Activated T-helper 1 cell treated with anti-CD3 and anti-CD28 coated beads, Interleukin-12 subunit alpha, Interleukin-12 subunit beta, Interleukin-2, Interleukin-4 antibody, amounts not matched to agents 30 ng/mL and 10 ng/mL and 1 ng/mL, durations not matched to agents 14 hours and 24 hours and 36 hours (primary cell): Measurements from ENCODE around the gene TMEM125. TPM values are rescaled to one million over a fixed set of nuclear protein-coding genes. Genes with fewer than 3 reads are reported as not detected.

ENCODE experiments used
- DNase-seq: peaks from one replicate; pipeline ENCODE4 v3.0.0; 2021; ENCODE audit warnings: low spot score
- H3K27ac Mint-ChIP-seq: one replicate; pipeline ENCODE4 v1.8.0; 2021; ENCODE audit warnings: mild to moderate bottlenecking, mixed read lengths
- H3K27me3 Mint-ChIP-seq: one replicate; pipeline ENCODE4 v1.8.0; 2022; ENCODE audit warnings: mild to moderate bottlenecking, moderate library complexity, mixed read lengths; ENCODE audit not compliant: insufficient read depth
- H3K36me3 Mint-ChIP-seq: one replicate; pipeline ENCODE4 v1.8.0; 2021; ENCODE audit warnings: low read depth, mixed read lengths
- H3K4me1 Mint-ChIP-seq: one replicate; pipeline ENCODE4 v1.8.0; 2021; ENCODE audit warnings: low read depth, mixed read lengths
- H3K4me3 Mint-ChIP-seq: one replicate; pipeline ENCODE4 v1.8.0; 2021; ENCODE audit warnings: mild to moderate bottlenecking, moderate library complexity, mixed read lengths
- H3K9me3 Mint-ChIP-seq: one replicate; pipeline ENCODE4 v1.8.0; 2021; ENCODE audit warnings: mixed read lengths
- intact Hi-C: fragments of 100-400 bp; cut with micrococcal nuclease; formaldehyde crosslinking; loops from one replicate; pipeline ENCODE4 v1.15.1; 2024
- total RNA-seq: library from RNA; stranded (reverse); gene quantifications from 2 replicates; pipeline ENCODE4 v1.2.3, GENCODE V29; 2022

Gene TMEM125
- not detected in 2 replicates for total RNA-seq

- peaks cover 25% of the 10 kb centered on the region for H3K4me1 Mint-ChIP-seq
- peaks cover 5% of the 10 kb centered on the region for H3K9me3 Mint-ChIP-seq
- H3K36me3 Mint-ChIP-seq = peaks cover 5% of the 10 kb centered on the region
- no peak for DNase-seq
- H3K27me3 Mint-ChIP-seq = peaks cover 17% of the 10 kb centered on the region
- H3K4me3 Mint-ChIP-seq = no peak within 1 kb of the TSS
- no peak within 1 kb of the TSS for H3K27ac Mint-ChIP-seq
- intact Hi-C loops = loop anchor here (5.0 kb wide), 1 partner anchor 98 kb away; the partner anchor contains the start of gene ELOVL1
Measured at GRCh38 chr1:43269627-43270375, at the start of gene TMEM125. TSS of gene TMEM125 (plus strand) at chr1:43269983. CDS start at chr1:43272723, 2,740 bp downstream.

- no peak overlapping the region for H3K4me3 Mint-ChIP-seq
- peaks cover 7% of the 10 kb centered on the region for H3K27me3 Mint-ChIP-seq
- H3K9me3 Mint-ChIP-seq = no peaks in the 10 kb centered on the region
- H3K4me1 Mint-ChIP-seq = peaks cover 5% of the 10 kb centered on the region
- DNase-seq = no peak
- H3K27ac Mint-ChIP-seq = no peak overlapping the region
- intact Hi-C loops = loop anchor here (10.0 kb wide), 1 partner anchor 294 kb away; no protein-coding TSS in a partner anchor
- H3K36me3 Mint-ChIP-seq = no peaks in the 10 kb centered on the region
Measured at GRCh38 chr1:43220905-43221778, 48.6 kb upstream of the TMEM125 start.

- no peak for DNase-seq
- no peaks in the 10 kb centered on the region for H3K9me3 Mint-ChIP-seq
- no peaks in the 10 kb centered on the region for H3K36me3 Mint-ChIP-seq
- intact Hi-C loops = loop anchor here (10.0 kb wide), 1 partner anchor 293 kb away; no protein-coding TSS in a partner anchor
- H3K4me1 Mint-ChIP-seq = peaks cover 5% of the 10 kb centered on the region
- H3K27me3 Mint-ChIP-seq = peaks cover 7% of the 10 kb centered on the region
- no peak overlapping the region for H3K4me3 Mint-ChIP-seq
- H3K27ac Mint-ChIP-seq = no peak overlapping the region
Measured at GRCh38 chr1:43221797-43222196, 48.0 kb upstream of the TMEM125 start.

- Mint-ChIP-seq H3K27ac (no peak overlapping the region), H3K36me3 (no peaks in the 10 kb centered on the region), H3K9me3 (no peaks in the 10 kb centered on the region), H3K4me1 (peaks cover 5% of the 10 kb centered on the region), H3K27me3 (peaks cover 5% of the 10 kb centered on the region), H3K4me3 (no peak overlapping the region)
- intact Hi-C loops = loop anchor here (10.0 kb wide), 1 partner anchor 292 kb away; no protein-coding TSS in a partner anchor
- DNase-seq = no peak
Measured at GRCh38 chr1:43222879-43223278, 46.9 kb upstream of the TMEM125 start.

- Mint-ChIP-seq H3K4me1 (peaks cover 5% of the 10 kb centered on the region), H3K27ac (no peak overlapping the region), H3K27me3 (peaks cover 2% of the 10 kb centered on the region), H3K36me3 (no peaks in the 10 kb centered on the region), H3K9me3 (no peaks in the 10 kb centered on the region), H3K4me3 (no peak overlapping the region)
- intact Hi-C loops = loop anchor here (10.0 kb wide), 1 partner anchor 290 kb away; no protein-coding TSS in a partner anchor
- DNase-seq = no peak
Measured at GRCh38 chr1:43225168-43225567, 44.6 kb upstream of the TMEM125 start.

- peak; percentile 67 for DNase-seq
- Mint-ChIP-seq H3K27me3 (peaks cover 6% of the 10 kb centered on the region), H3K4me1 (no peaks in the 10 kb centered on the region), H3K4me3 (no peak overlapping the region), H3K9me3 (no peaks in the 10 kb centered on the region), H3K36me3 (no peaks in the 10 kb centered on the region), H3K27ac (no peak overlapping the region)
- intact Hi-C loops = loop anchor here (1.0 to 10.0 kb wide), 6 partner anchors 131 to 708 kb away; partner anchors contain the start of genes CDC20, ELOVL1, MED8 and SZT2
Measured at GRCh38 chr1:43227143-43227764, 42.5 kb upstream of the TMEM125 start.

- peaks cover 8% of the 10 kb centered on the region for H3K27me3 Mint-ChIP-seq
- no peaks in the 10 kb centered on the region for H3K9me3 Mint-ChIP-seq
- no peaks in the 10 kb centered on the region for H3K4me1 Mint-ChIP-seq
- DNase-seq = no peak
- H3K27ac Mint-ChIP-seq = no peak overlapping the region
- intact Hi-C loops = loop anchor here (10.0 kb wide), 1 partner anchor 285 kb away; no protein-coding TSS in a partner anchor
- no peak overlapping the region for H3K4me3 Mint-ChIP-seq
- no peaks in the 10 kb centered on the region for H3K36me3 Mint-ChIP-seq
Measured at GRCh38 chr1:43229826-43230780, 39.7 kb upstream of the TMEM125 start.

- DNase-seq = no peak
- no peaks in the 10 kb centered on the region for H3K4me1 Mint-ChIP-seq
- H3K4me3 Mint-ChIP-seq = no peak overlapping the region
- H3K27me3 Mint-ChIP-seq = peaks cover 8% of the 10 kb centered on the region
- H3K9me3 Mint-ChIP-seq = no peaks in the 10 kb centered on the region
- H3K27ac Mint-ChIP-seq = no peak overlapping the region
- intact Hi-C loops = no loop called here
- H3K36me3 Mint-ChIP-seq = no peaks in the 10 kb centered on the region
Measured at GRCh38 chr1:43232074-43232473, 37.7 kb upstream of the TMEM125 start.

GRCh38 chr1:43232482-43232881 is 37.3 kb upstream of the TMEM125 start:
- no peaks in the 10 kb centered on the region for H3K9me3 Mint-ChIP-seq
- no peak for DNase-seq
- H3K4me3 Mint-ChIP-seq = no peak overlapping the region
- no peak overlapping the region for H3K27ac Mint-ChIP-seq
- H3K27me3 Mint-ChIP-seq = peaks cover 8% of the 10 kb centered on the region
- no peaks in the 10 kb centered on the region for H3K4me1 Mint-ChIP-seq
- H3K36me3 Mint-ChIP-seq = no peaks in the 10 kb centered on the region
- intact Hi-C loops = no loop called here

GRCh38 chr1:43233631-43234030 is 36.2 kb upstream of the TMEM125 start:
- intact Hi-C loops = no loop called here
- DNase-seq = no peak
- Mint-ChIP-seq H3K4me3 (no peak overlapping the region), H3K9me3 (no peaks in the 10 kb centered on the region), H3K36me3 (no peaks in the 10 kb centered on the region), H3K4me1 (peaks cover 5% of the 10 kb centered on the region), H3K27me3 (peaks cover 8% of the 10 kb centered on the region), H3K27ac (no peak overlapping the region)

GRCh38 chr1:43234267-43234666 is 35.5 kb upstream of the TMEM125 start:
- Mint-ChIP-seq H3K4me1 (peaks cover 10% of the 10 kb centered on the region), H3K27ac (no peak overlapping the region), H3K4me3 (no peak overlapping the region), H3K9me3 (no peaks in the 10 kb centered on the region), H3K36me3 (no peaks in the 10 kb centered on the region), H3K27me3 (peaks cover 8% of the 10 kb centered on the region)
- no peak for DNase-seq
- intact Hi-C loops = no loop called here

- Mint-ChIP-seq H3K9me3 (no peaks in the 10 kb centered on the region), H3K4me3 (no peak overlapping the region), H3K36me3 (no peaks in the 10 kb centered on the region), H3K4me1 (peaks cover 17% of the 10 kb centered on the region), H3K27ac (no peak overlapping the region), H3K27me3 (peaks cover 8% of the 10 kb centered on the region)
- intact Hi-C loops = no loop called here
- no peak for DNase-seq
Measured at GRCh38 chr1:43235040-43235439, 34.7 kb upstream of the TMEM125 start.
